ENCODE results near the gene CLIP1. TPM values are rescaled to one million over a fixed set of nuclear protein-coding genes. Genes with fewer than 3 reads are reported as not detected.
A peak's percentile ranks its signal among the peaks of the same experiment; 100 is the strongest.
"Not testable (repeated sequence)": the region's sequence is repeated elsewhere in the genome, so short reads cannot be mapped to it uniquely, and the experiment has no call there.

The CLIP1 gene
- total and polyA plus RNA-seq, 4 donors: 26.6 to 93.7 (median 45.8) TPM

- H3K36me3 ChIP-seq (ENCODE audit: control insufficient read depth in 4 of 4, insufficient read depth in 4 of 4, low read length in 4 of 4); H3K4me3 ChIP-seq; H3K4me1 ChIP-seq (ENCODE audit: control insufficient read depth in 5 of 5, insufficient read depth in 5 of 5, low read length in 5 of 5); H3K27me3 ChIP-seq (ENCODE audit: control insufficient read depth in 3 of 3, insufficient read depth in 3 of 3, low read length in 2 of 3); H3K27ac ChIP-seq (ENCODE audit: low read depth in 1 of 2, low read length in 1 of 2); ATAC-seq (ENCODE audit: insufficient read depth, low FRiP score); H3K9me3 ChIP-seq (ENCODE audit: control insufficient read depth in 4 of 4, insufficient read depth in 3 of 4, low read length in 3 of 4); DNase-seq; H3K9ac ChIP-seq (ENCODE audit: insufficient read depth in 1 of 2, low read length in 2 of 2): not testable (repeated sequence)
- WGBS, 2 donors: 77 to 78% methylated on average over 6 of the region's 6 CpGs
These were observed 23.9 kb upstream of the CLIP1 start for GRCh38 chr12:122446390-122446789.

GRCh38 chr12:122444071-122444470 lies 21.6 kb upstream of the CLIP1 start:
- H3K9ac ChIP-seq (ENCODE audit: insufficient read depth in 1 of 2, low read length in 2 of 2); H3K36me3 ChIP-seq (ENCODE audit: control insufficient read depth in 4 of 4, insufficient read depth in 4 of 4, low read length in 4 of 4); H3K27ac ChIP-seq (ENCODE audit: low read depth in 1 of 2, low read length in 1 of 2); H3K4me3 ChIP-seq; H3K4me1 ChIP-seq (ENCODE audit: control insufficient read depth in 5 of 5, insufficient read depth in 5 of 5, low read length in 5 of 5); ATAC-seq (ENCODE audit: insufficient read depth, low FRiP score); H3K9me3 ChIP-seq (ENCODE audit: control insufficient read depth in 4 of 4, insufficient read depth in 3 of 4, low read length in 3 of 4); DNase-seq; H3K27me3 ChIP-seq (ENCODE audit: control insufficient read depth in 3 of 3, insufficient read depth in 3 of 3, low read length in 2 of 3): not testable (repeated sequence)
- 77 to 85% methylated on average over 5 of the region's 5 CpGs for WGBS, 2 donors

GRCh38 chr12:122438822-122439221 lies 16.4 kb upstream of the CLIP1 start:
- H3K4me3 ChIP-seq; H3K4me1 ChIP-seq (ENCODE audit: control insufficient read depth in 5 of 5, insufficient read depth in 5 of 5, low read length in 5 of 5); H3K9ac ChIP-seq (ENCODE audit: insufficient read depth in 1 of 2, low read length in 2 of 2); H3K27me3 ChIP-seq (ENCODE audit: control insufficient read depth in 3 of 3, insufficient read depth in 3 of 3, low read length in 2 of 3); DNase-seq; H3K36me3 ChIP-seq (ENCODE audit: control insufficient read depth in 4 of 4, insufficient read depth in 4 of 4, low read length in 4 of 4); ATAC-seq (ENCODE audit: insufficient read depth, low FRiP score); H3K27ac ChIP-seq (ENCODE audit: low read depth in 1 of 2, low read length in 1 of 2); H3K9me3 ChIP-seq (ENCODE audit: control insufficient read depth in 4 of 4, insufficient read depth in 3 of 4, low read length in 3 of 4): not testable (repeated sequence)
- WGBS, 2 donors: 71 to 86% methylated on average over 8 of the region's 8 CpGs

GRCh38 chr12:122437656-122438121 lies 15.2 kb upstream of the CLIP1 start:
- peak; percentile 53 for ATAC-seq (ENCODE audit: insufficient read depth, low FRiP score)
- no peaks in the 10 kb centered on the region for H3K36me3 ChIP-seq (ENCODE audit: control insufficient read depth in 4 of 4, insufficient read depth in 4 of 4, low read length in 4 of 4)
- peak; percentile 80 to 91 (median 87) for DNase-seq
- WGBS, 2 donors: 62 to 80% methylated on average over 8 of the region's 8 CpGs
- no peaks in the 10 kb centered on the region for H3K27me3 ChIP-seq (ENCODE audit: control insufficient read depth in 3 of 3, insufficient read depth in 3 of 3, low read length in 2 of 3)
- TF ChIP-seq, protein P1, sequence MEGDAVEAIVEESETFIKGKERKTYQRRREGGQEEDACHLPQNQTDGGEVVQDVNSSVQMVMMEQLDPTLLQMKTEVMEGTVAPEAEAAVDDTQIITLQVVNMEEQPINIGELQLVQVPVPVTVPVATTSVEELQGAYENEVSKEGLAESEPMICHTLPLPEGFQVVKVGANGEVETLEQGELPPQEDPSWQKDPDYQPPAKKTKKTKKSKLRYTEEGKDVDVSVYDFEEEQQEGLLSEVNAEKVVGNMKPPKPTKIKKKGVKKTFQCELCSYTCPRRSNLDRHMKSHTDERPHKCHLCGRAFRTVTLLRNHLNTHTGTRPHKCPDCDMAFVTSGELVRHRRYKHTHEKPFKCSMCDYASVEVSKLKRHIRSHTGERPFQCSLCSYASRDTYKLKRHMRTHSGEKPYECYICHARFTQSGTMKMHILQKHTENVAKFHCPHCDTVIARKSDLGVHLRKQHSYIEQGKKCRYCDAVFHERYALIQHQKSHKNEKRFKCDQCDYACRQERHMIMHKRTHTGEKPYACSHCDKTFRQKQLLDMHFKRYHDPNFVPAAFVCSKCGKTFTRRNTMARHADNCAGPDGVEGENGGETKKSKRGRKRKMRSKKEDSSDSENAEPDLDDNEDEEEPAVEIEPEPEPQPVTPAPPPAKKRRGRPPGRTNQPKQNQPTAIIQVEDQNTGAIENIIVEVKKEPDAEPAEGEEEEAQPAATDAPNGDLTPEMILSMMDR (IDR thresholded peaks at IDR 0.05; ENCODE audit: control extremely low read depth, extremely low read depth): no peak
- no peaks in the 10 kb centered on the region for H3K9me3 ChIP-seq (ENCODE audit: control insufficient read depth in 4 of 4, insufficient read depth in 3 of 4, low read length in 3 of 4)
- no peak overlapping the region for H3K9ac ChIP-seq (ENCODE audit: insufficient read depth in 1 of 2, low read length in 2 of 2)
- H3K27ac ChIP-seq (ENCODE audit: low read depth in 1 of 2, low read length in 1 of 2): no peak overlapping the region
- no peak overlapping the region for H3K4me3 ChIP-seq
- H3K4me1 ChIP-seq (ENCODE audit: control insufficient read depth in 5 of 5, insufficient read depth in 5 of 5, low read length in 5 of 5): peaks cover 0 to 8% (median 0%) of the 10 kb centered on the region in 5 donors

- Histone ChIP-seq H3K9me3 (ENCODE audit: control insufficient read depth in 4 of 4, insufficient read depth in 3 of 4, low read length in 3 of 4) (no peaks in the 10 kb centered on the region), H3K36me3 (ENCODE audit: control insufficient read depth in 4 of 4, insufficient read depth in 4 of 4, low read length in 4 of 4) (no peaks in the 10 kb centered on the region), H3K4me3 (no peak overlapping the region), H3K4me1 (ENCODE audit: control insufficient read depth in 5 of 5, insufficient read depth in 5 of 5, low read length in 5 of 5) (peaks cover 0 to 8% (median 0%) of the 10 kb centered on the region in 5 donors), H3K27me3 (ENCODE audit: control insufficient read depth in 3 of 3, insufficient read depth in 3 of 3, low read length in 2 of 3) (no peaks in the 10 kb centered on the region), H3K27ac (ENCODE audit: low read depth in 1 of 2, low read length in 1 of 2) (no peak overlapping the region), H3K9ac (ENCODE audit: insufficient read depth in 1 of 2, low read length in 2 of 2) (no peak overlapping the region)
- TF ChIP-seq, protein P1 (IDR thresholded peaks at IDR 0.05; ENCODE audit: control extremely low read depth, extremely low read depth): no peak
- WGBS, 2 donors: 95 to 96% methylated on average over 4 of the region's 4 CpGs
- ATAC-seq (ENCODE audit: insufficient read depth, low FRiP score) (no peak), DNase-seq (no peak)
These were observed 12.7 kb upstream of the CLIP1 start for GRCh38 chr12:122435186-122435585.

DNA sequence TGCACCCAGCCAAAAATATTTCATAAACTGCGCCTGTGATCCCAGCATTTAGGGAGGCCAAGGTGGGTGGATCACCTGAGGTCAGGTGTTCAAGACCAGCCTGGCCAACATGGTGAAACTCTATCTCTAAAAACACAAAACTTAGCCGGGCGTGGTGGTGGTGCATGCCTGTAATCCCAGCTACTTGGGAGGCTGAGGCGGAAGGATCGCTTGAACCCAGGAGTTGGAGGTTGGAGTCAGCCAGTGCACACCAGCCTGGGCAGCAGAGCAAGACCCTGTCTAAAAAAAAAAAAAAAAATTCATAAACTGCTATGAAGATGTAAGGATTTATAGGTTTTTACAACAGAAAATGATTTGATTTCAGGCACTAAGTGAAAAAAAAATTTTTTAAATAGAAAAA lies 6.6 kb upstream of the CLIP1 start:
- H3K4me3 ChIP-seq; H3K27me3 ChIP-seq (ENCODE audit: control insufficient read depth in 3 of 3, insufficient read depth in 3 of 3, low read length in 2 of 3); DNase-seq; H3K4me1 ChIP-seq (ENCODE audit: control insufficient read depth in 5 of 5, insufficient read depth in 5 of 5, low read length in 5 of 5); H3K9ac ChIP-seq (ENCODE audit: insufficient read depth in 1 of 2, low read length in 2 of 2); ATAC-seq (ENCODE audit: insufficient read depth, low FRiP score); H3K36me3 ChIP-seq (ENCODE audit: control insufficient read depth in 4 of 4, insufficient read depth in 4 of 4, low read length in 4 of 4); H3K27ac ChIP-seq (ENCODE audit: low read depth in 1 of 2, low read length in 1 of 2); H3K9me3 ChIP-seq (ENCODE audit: control insufficient read depth in 4 of 4, insufficient read depth in 3 of 4, low read length in 3 of 4): not testable (repeated sequence)
- WGBS, 2 donors: 98 to 99% methylated on average over 5 of the region's 5 CpGs

Measured in lung (tissue), 12 donors.